H9 (cell line): ENCODE data around the gene FAM9C. TPM values are rescaled to one million over a fixed set of nuclear protein-coding genes. Genes with fewer than 3 reads are reported as not detected.

Experiments
- DNase-seq: peaks from one replicate; pipeline ENCODE4 v3.0.0-alpha.2; 2017
- H2AFZ ChIP-seq: one replicate; pipeline ENCODE4 v1.6.1; 2013; ENCODE audit warnings: mild to moderate bottlenecking, low read length, control low read depth, moderate library complexity
- H2AK5ac ChIP-seq: 2 replicates; pipeline ENCODE4 v1.6.1; 2013; ENCODE audit warnings: low read length, control low read depth, mixed read lengths; ENCODE audit not compliant: insufficient read length
- H2BK120ac ChIP-seq: one replicate; pipeline ENCODE4 v1.6.1; 2013; ENCODE audit warnings: low read depth, mild to moderate bottlenecking, low read length, control low read depth, inconsistent platforms; ENCODE audit not compliant: poor library complexity, severe bottlenecking
- H2BK12ac ChIP-seq: 2 replicates; pipeline ENCODE4 v1.6.1; 2013; ENCODE audit warnings: low read length, control low read depth, mixed read lengths, low read depth; ENCODE audit not compliant: insufficient read length
- H2BK15ac ChIP-seq: 2 replicates; pipeline ENCODE4 v1.6.1; 2013; ENCODE audit warnings: low read depth, low read length, control low read depth
- H2BK20ac ChIP-seq: one replicate; pipeline ENCODE4 v1.6.1; 2013; ENCODE audit warnings: low read depth, mild to moderate bottlenecking, low read length, control low read depth, inconsistent platforms; ENCODE audit not compliant: poor library complexity, severe bottlenecking
- H2BK5ac ChIP-seq: 2 replicates; pipeline ENCODE4 v1.6.1; 2013; ENCODE audit warnings: low read length, control low read depth, mixed read lengths; ENCODE audit not compliant: insufficient read length
- H3K14ac ChIP-seq: 2 replicates; pipeline ENCODE4 v1.6.1; 2013; ENCODE audit warnings: low read length, control low read depth; ENCODE audit not compliant: insufficient read depth
- H3K18ac ChIP-seq: 2 replicates; pipeline ENCODE4 v1.6.1; 2013; ENCODE audit warnings: low read depth, mild to moderate bottlenecking, mixed read lengths, low read length, control low read depth; ENCODE audit not compliant: insufficient read length
- H3K23ac ChIP-seq: 2 replicates; pipeline ENCODE4 v1.6.1; 2013; ENCODE audit warnings: low read length, control low read depth, mixed read lengths, low read depth; ENCODE audit not compliant: insufficient read length
- H3K23me2 ChIP-seq: 2 replicates; pipeline ENCODE4 v1.6.1; 2013; ENCODE audit warnings: low read depth, mild to moderate bottlenecking, mixed read lengths, low read length, control low read depth; ENCODE audit not compliant: insufficient read length, poor library complexity, severe bottlenecking
- H3K27ac ChIP-seq: 2 replicates; pipeline ENCODE4 v1.5.1; 2013; ENCODE audit warnings: low read length, control low read depth, mixed read lengths, low read depth; ENCODE audit not compliant: insufficient read length
- H3K27me3 ChIP-seq: 2 replicates; pipeline ENCODE4 v1.6.1; 2013; ENCODE audit warnings: low read length, control low read depth, inconsistent platforms; ENCODE audit not compliant: insufficient read depth
- H3K4ac ChIP-seq: 2 replicates; pipeline ENCODE4 v1.6.1; 2013; ENCODE audit warnings: low read depth, mild to moderate bottlenecking, control low read depth, inconsistent platforms, low read length, moderate library complexity
- H3K4me1 ChIP-seq: 2 replicates; pipeline ENCODE4 v1.6.1; 2013; ENCODE audit warnings: low read length, control low read depth, inconsistent platforms; ENCODE audit not compliant: insufficient read depth
- H3K4me2 ChIP-seq: 2 replicates; pipeline ENCODE4 v1.6.1; 2013; ENCODE audit warnings: low read length, control low read depth, mixed read lengths; ENCODE audit not compliant: insufficient read length, insufficient read depth
- H3K56ac ChIP-seq: 2 replicates; pipeline ENCODE4 v1.6.1; 2013; ENCODE audit warnings: low read depth, mild to moderate bottlenecking, mixed read lengths, low read length, control low read depth; ENCODE audit not compliant: insufficient read length
- H3K79me1 ChIP-seq: 2 replicates; pipeline ENCODE4 v1.6.1; 2013; ENCODE audit warnings: low read depth, mild to moderate bottlenecking, moderate library complexity, low read length, control low read depth, inconsistent platforms; ENCODE audit not compliant: insufficient read depth, poor library complexity, severe bottlenecking
- H3K79me2 ChIP-seq: 2 replicates; pipeline ENCODE4 v1.6.1; 2013; ENCODE audit warnings: low read length, control low read depth, inconsistent platforms; ENCODE audit not compliant: insufficient read depth
- H3K9ac ChIP-seq: 2 replicates; pipeline ENCODE4 v1.6.1; 2013; ENCODE audit warnings: low read length, control low read depth, mixed read lengths; ENCODE audit not compliant: insufficient read length; ENCODE audit errors: extremely low read depth
- H3K9me3 ChIP-seq: one replicate; pipeline ENCODE4 v1.6.1; 2013; ENCODE audit warnings: low read depth, low read length, inconsistent platforms; ENCODE audit not compliant: control insufficient read depth
- H3T11ph ChIP-seq: one replicate; pipeline ENCODE4 v1.6.1; 2013; ENCODE audit warnings: mild to moderate bottlenecking, low read length, control low read depth, inconsistent platforms
- H4K20me1 ChIP-seq: one replicate; pipeline ENCODE4 v1.6.1; 2013; ENCODE audit not compliant: control insufficient read depth, insufficient read length, insufficient read depth
- H4K5ac ChIP-seq: 2 replicates; pipeline ENCODE4 v1.6.1; 2013; ENCODE audit warnings: low read depth, mild to moderate bottlenecking, mixed read lengths, low read length, control low read depth; ENCODE audit not compliant: insufficient read length
- H4K8ac ChIP-seq: replicated peaks from 2 replicates; pipeline ENCODE4 v1.6.1; 2013; ENCODE audit warnings: low read length, control low read depth, mixed read lengths, low read depth; ENCODE audit not compliant: insufficient read length
- H4K91ac ChIP-seq: 2 replicates; pipeline ENCODE4 v1.6.1; 2013; ENCODE audit warnings: low read depth, mild to moderate bottlenecking, moderate library complexity, mixed read lengths, low read length, control low read depth; ENCODE audit not compliant: insufficient read length
- H3K27ac Mint-ChIP-seq, 3 experiments: 2 replicates in 2 of 3; 3 replicates in 1 of 3; pipeline ENCODE4 v1.8.0; 2020 to 2021; ENCODE audit warnings: mixed read lengths in 3 of 3, mild to moderate bottlenecking in 1 of 3, moderate library complexity in 1 of 3
- H3K27me3 Mint-ChIP-seq: 2 replicates; pipeline ENCODE4 v1.8.0; 2021; ENCODE audit warnings: low read depth, mild to moderate bottlenecking, moderate library complexity, mixed read lengths
- H3K36me3 Mint-ChIP-seq, 3 experiments: 2 replicates in 2 of 3; 3 replicates in 1 of 3; pipeline ENCODE4 v1.8.0; 2020 to 2021; ENCODE audit warnings: low read depth in 3 of 3, mixed read lengths in 3 of 3; ENCODE audit not compliant: insufficient read depth in 1 of 3
- H3K4me1 Mint-ChIP-seq, 2 experiments: 2 replicates each; pipeline ENCODE4 v1.8.0; 2020; ENCODE audit warnings: mixed read lengths in 2 of 2
- H3K4me3 Mint-ChIP-seq, 2 experiments: 2 replicates in 1 of 2; 3 replicates in 1 of 2; pipeline ENCODE4 v1.8.0; 2020 to 2021; ENCODE audit warnings: mild to moderate bottlenecking in 2 of 2, mixed read lengths in 2 of 2, moderate library complexity in 1 of 2
- H3K9me3 Mint-ChIP-seq, 2 experiments: 2 replicates in 1 of 2; 3 replicates in 1 of 2; pipeline ENCODE4 v1.8.0; 2020; ENCODE audit warnings: mild to moderate bottlenecking in 2 of 2, mixed read lengths in 2 of 2, moderate library complexity in 1 of 2
- WGBS: extraction: QIAGEN DNeasy Blood & Tissue Kit; methylation state at CpG from one replicate; pipeline ENCODE4 v1.1.7; 2013; ENCODE audit warnings: missing lambda C conversion rate, low lambda C conversion rate, mixed read lengths; ENCODE audit not compliant: insufficient read length; ENCODE audit errors: extremely low coverage; 5-methylcytosine and 5-hydroxymethylcytosine counted together
- total RNA-seq: library from RNA; stranded (reverse); gene quantifications from 2 replicates; pipeline ENCODE4 v1.2.1, GENCODE V29; 2021
- TF ChIP-seq, protein P1 (sequence below): fragments of 200-600 bp; sonication (generic); conservative IDR thresholded peaks from 3 replicates; pipeline ENCODE4 v1.8.0; 2021; ENCODE audit warnings: antibody characterized with exemption, mild to moderate bottlenecking

FAM9C gene
- total RNA-seq, 1 experiment from 2014 or later, result not detected

DNA sequence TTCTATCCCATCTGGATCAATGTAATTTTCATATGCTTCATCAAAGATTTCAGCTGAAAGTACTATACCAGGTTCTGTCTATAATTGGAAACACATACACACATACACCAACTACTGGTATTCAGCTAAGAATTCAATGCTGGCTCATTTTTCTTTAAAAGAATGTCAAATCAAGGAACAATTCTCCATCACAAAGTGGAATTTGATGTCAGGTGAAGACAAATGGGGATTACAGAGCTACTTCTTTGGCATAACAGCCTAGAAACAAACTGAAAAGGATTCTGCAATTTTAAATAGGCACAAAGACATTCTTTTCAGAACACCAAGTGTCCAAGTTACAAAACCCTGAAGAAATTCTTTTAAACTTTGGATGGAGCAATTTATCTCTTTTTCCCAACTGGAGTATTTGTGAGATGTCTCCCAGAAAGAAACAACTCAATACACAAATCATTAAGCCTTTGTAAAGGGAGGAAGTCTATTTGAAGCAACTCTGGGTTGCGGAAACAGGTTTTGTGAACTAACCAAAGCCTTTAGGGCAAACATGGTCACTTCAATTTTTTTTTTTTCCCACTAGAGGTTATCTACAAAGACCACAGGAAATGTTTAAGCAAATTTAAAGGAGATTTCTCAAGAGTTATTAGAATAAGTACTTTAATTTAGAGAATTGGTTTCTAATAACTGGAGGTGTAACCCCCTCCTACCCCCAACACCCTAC lies 1.9 kb upstream of the FAM9C start:
- H2BK20ac ChIP-seq, result no peak overlapping the region
- H2AFZ ChIP-seq, result no peak overlapping the region
- Mint-ChIP-seq H3K27me3 (no peaks in the 10 kb centered on the region), H3K36me3 (peaks cover 0 to 8% (median 6%) of the 10 kb centered on the region in 3 experiments; a peak in 5 of 7 replicates), H3K9me3 (peaks cover 45 to 53% of the 10 kb centered on the region in 2 experiments), H3K27ac (no peak overlapping the region), H3K4me1 (peaks cover 0 to 7% of the 10 kb centered on the region in 2 experiments; a peak in 2 of 4 replicates), H3K4me3 (no peak overlapping the region)
- H2BK120ac ChIP-seq, result no peak overlapping the region
- no peak overlapping the region for H2BK5ac ChIP-seq
- H4K5ac ChIP-seq, result no peak overlapping the region
- WGBS, result no CpG with 5 or more reads among the region's 1 CpG
- H3K9me3 ChIP-seq, result peaks cover 5% of the 10 kb centered on the region
- DNase-seq, result no peak
- no peaks in the 10 kb centered on the region for H3K79me1 ChIP-seq
- no peak overlapping the region for H2AK5ac ChIP-seq
- H3K4ac ChIP-seq, result no peak overlapping the region
- H3T11ph ChIP-seq, result no peak overlapping the region
- H4K8ac ChIP-seq, result no peak overlapping the region
- no peak overlapping the region for H3K27ac ChIP-seq
- no peak overlapping the region for H3K14ac ChIP-seq
- H2BK15ac ChIP-seq, result no peak overlapping the region
- H3K56ac ChIP-seq, result no peak overlapping the region
- H2BK12ac ChIP-seq, result no peak overlapping the region
- no peak overlapping the region for H3K9ac ChIP-seq
- H3K4me1 ChIP-seq, result no peaks in the 10 kb centered on the region
- no peak overlapping the region for H3K18ac ChIP-seq
- H3K79me2 ChIP-seq, result no peaks in the 10 kb centered on the region
- no peaks in the 10 kb centered on the region for H3K23me2 ChIP-seq
- no peak overlapping the region for H4K91ac ChIP-seq
- no peak overlapping the region for H3K4me2 ChIP-seq
- no peaks in the 10 kb centered on the region for H3K27me3 ChIP-seq
- no peaks in the 10 kb centered on the region for H4K20me1 ChIP-seq
- H3K23ac ChIP-seq, result no peak overlapping the region
- TF ChIP-seq, protein P1, sequence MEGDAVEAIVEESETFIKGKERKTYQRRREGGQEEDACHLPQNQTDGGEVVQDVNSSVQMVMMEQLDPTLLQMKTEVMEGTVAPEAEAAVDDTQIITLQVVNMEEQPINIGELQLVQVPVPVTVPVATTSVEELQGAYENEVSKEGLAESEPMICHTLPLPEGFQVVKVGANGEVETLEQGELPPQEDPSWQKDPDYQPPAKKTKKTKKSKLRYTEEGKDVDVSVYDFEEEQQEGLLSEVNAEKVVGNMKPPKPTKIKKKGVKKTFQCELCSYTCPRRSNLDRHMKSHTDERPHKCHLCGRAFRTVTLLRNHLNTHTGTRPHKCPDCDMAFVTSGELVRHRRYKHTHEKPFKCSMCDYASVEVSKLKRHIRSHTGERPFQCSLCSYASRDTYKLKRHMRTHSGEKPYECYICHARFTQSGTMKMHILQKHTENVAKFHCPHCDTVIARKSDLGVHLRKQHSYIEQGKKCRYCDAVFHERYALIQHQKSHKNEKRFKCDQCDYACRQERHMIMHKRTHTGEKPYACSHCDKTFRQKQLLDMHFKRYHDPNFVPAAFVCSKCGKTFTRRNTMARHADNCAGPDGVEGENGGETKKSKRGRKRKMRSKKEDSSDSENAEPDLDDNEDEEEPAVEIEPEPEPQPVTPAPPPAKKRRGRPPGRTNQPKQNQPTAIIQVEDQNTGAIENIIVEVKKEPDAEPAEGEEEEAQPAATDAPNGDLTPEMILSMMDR, result no peak
